Stomach (tissue), 4 donors: ENCODE results near the gene SRGN.

Experiments
- EP300 ChIP-seq: sonication (generic); formaldehyde crosslinking; IDR thresholded peaks from one replicate; pipeline ENCODE4 v1.6.1; 2017; ENCODE audit warnings: antibody characterized with exemption
- POLR2A ChIP-seq, 4 donors: fragments of 450-650 bp; IDR thresholded peaks; one replicate each; pipeline ENCODE4 v1.6.1; 2016; ENCODE audit warnings: antibody characterized with exemption in 4 of 4, control low read depth in 2 of 4, mild to moderate bottlenecking in 1 of 4, moderate library complexity in 1 of 4
- POLR2AphosphoS5 ChIP-seq, 3 donors: sonication (generic); formaldehyde crosslinking; IDR thresholded peaks; one replicate each; pipeline ENCODE4 v1.6.1; 2016; ENCODE audit warnings: antibody characterized with exemption in 3 of 3
- TF ChIP-seq, protein P1 (sequence below), 7 experiments: fragments of 450-650 bp in 4 of 7; fragments of 200-600 bp in 3 of 7; sonication (generic) in 3 of 7; IDR thresholded peaks; one replicate each; pipeline ENCODE4 v1.5.1; 2016 to 2019; ENCODE audit warnings: antibody characterized with exemption in 7 of 7, control low read depth in 2 of 7, mild to moderate bottlenecking in 1 of 7

DNA sequence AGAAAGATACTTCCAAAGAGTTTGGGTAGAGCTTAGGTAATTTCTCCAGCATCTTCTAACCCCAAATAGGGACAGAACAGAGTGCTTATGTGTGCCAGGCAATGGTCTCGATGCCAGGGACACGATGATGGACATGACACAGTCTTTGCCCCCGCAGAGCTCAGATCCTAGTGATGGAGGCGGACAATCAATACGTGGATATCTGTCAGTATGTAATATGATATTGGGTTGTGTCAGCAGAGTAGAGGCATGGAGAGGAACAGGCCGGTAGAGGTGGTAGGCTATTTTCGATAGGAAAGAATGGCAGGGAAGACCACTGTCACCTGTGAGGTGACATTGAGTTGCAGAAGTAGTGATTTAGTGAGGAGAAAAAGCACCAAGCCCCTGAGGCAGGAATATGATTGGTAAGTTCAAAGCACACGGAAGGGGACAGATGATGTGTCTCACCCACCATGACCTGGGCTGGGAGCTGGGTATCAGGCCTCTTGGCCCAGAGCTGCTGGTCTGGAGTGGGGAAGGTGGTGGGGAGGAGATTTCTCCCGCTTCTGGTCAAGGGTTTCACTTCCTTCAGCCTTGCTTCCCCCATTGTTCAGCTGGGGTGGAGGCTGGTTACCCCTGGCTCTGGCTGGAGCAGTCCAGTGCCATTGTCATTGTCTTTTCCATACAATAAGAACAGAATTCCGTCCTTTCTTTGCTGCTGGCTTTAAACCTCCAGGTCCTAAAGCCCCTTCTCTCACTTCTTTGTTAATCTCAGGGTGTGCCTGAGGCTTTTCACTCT, 36.0 kb upstream of the SRGN start:
- no peak for TF ChIP-seq POLR2A (IDR thresholded peaks at IDR 0.05)
- TF ChIP-seq, protein P1, sequence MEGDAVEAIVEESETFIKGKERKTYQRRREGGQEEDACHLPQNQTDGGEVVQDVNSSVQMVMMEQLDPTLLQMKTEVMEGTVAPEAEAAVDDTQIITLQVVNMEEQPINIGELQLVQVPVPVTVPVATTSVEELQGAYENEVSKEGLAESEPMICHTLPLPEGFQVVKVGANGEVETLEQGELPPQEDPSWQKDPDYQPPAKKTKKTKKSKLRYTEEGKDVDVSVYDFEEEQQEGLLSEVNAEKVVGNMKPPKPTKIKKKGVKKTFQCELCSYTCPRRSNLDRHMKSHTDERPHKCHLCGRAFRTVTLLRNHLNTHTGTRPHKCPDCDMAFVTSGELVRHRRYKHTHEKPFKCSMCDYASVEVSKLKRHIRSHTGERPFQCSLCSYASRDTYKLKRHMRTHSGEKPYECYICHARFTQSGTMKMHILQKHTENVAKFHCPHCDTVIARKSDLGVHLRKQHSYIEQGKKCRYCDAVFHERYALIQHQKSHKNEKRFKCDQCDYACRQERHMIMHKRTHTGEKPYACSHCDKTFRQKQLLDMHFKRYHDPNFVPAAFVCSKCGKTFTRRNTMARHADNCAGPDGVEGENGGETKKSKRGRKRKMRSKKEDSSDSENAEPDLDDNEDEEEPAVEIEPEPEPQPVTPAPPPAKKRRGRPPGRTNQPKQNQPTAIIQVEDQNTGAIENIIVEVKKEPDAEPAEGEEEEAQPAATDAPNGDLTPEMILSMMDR (IDR thresholded peaks at IDR 0.05), result no peak
- no peak for TF ChIP-seq EP300
- TF ChIP-seq POLR2AphosphoS5 (IDR thresholded peaks at IDR 0.05), result no peak
